GM21367 (cell line): ENCODE measurements around the gene IL1B.

Experiments
- ATAC-seq: cut with Tn5 transposase; IDR thresholded peaks from one replicate; pipeline ENCODE4 v1.9.1; 2021; ENCODE audit not compliant: unreplicated experiment

Gene IL1B

GRCh38 chr2:112811276-112811831, 25.2 kb downstream of the IL1B start:
- no peak for ATAC-seq

- no peak for ATAC-seq
Observed at GRCh38 chr2:112809112-112809511, 27.5 kb downstream of the IL1B start.

- ATAC-seq, result no peak
Observed at GRCh38 chr2:112807233-112807807, 29.3 kb downstream of the IL1B start.

GRCh38 chr2:112805542-112805941, 31.0 kb downstream of the IL1B start:
- peak; percentile 76 for ATAC-seq

- no peak for ATAC-seq
Observed at GRCh38 chr2:112803691-112804521, 32.7 kb downstream of the IL1B start.

- ATAC-seq, result no peak
Observed at GRCh38 chr2:112800881-112801583, 35.5 kb downstream of the IL1B start.

GRCh38 chr2:112798979-112799975, 37.3 kb downstream of the IL1B start:
- no peak for ATAC-seq

- no peak for ATAC-seq
Observed at GRCh38 chr2:112796486-112796885, 40.1 kb downstream of the IL1B start.

- no peak for ATAC-seq
Observed at GRCh38 chr2:112795774-112796173, 40.8 kb downstream of the IL1B start.

- no peak for ATAC-seq
Observed at GRCh38 chr2:112794841-112795240, 41.7 kb downstream of the IL1B start.

- ATAC-seq, result peak; percentile 67
Observed at GRCh38 chr2:112794131-112794733, 42.3 kb downstream of the IL1B start.

GRCh38 chr2:112793449-112793978, 43.1 kb downstream of the IL1B start:
- ATAC-seq, result no peak

GRCh38 chr2:112792419-112792818, 44.2 kb downstream of the IL1B start:
- no peak for ATAC-seq

GRCh38 chr2:112791693-112792230, 44.8 kb downstream of the IL1B start:
- ATAC-seq, result no peak

GRCh38 chr2:112791019-112791418, 45.6 kb downstream of the IL1B start:
- no peak for ATAC-seq

- ATAC-seq, result no peak
Observed at GRCh38 chr2:112790305-112790704, 46.3 kb downstream of the IL1B start.

GRCh38 chr2:112789186-112789585, 47.4 kb downstream of the IL1B start:
- no peak for ATAC-seq

GRCh38 chr2:112788653-112789052, 47.9 kb downstream of the IL1B start:
- ATAC-seq, result no peak

- ATAC-seq, result no peak
Observed at GRCh38 chr2:112787729-112788393, 48.7 kb downstream of the IL1B start.
